HEK293 (cell line): Measurements from ENCODE around the gene TMEM183A.

Source experiments
- CTCF ChIA-PET: fragments of 350-600 bp; formaldehyde crosslinking; extraction: SDS; loops from one replicate; lab custom pipeline; 2021; ENCODE audit warnings: antibody characterized with exemption; lab: Yijun Ruan, JAX
- POLR2A ChIA-PET: fragments of 300-600 bp; formaldehyde crosslinking; extraction: SDS; loops from one replicate; lab custom pipeline; 2020; ENCODE audit warnings: antibody characterized with exemption, inconsistent platforms; lab: Yijun Ruan, JAX
- H3K27ac ChIP-seq: fragments of 200-500 bp; sonication (Bioruptor generic); 2 replicates; pipeline ENCODE4 v1.5.1; 2014; ENCODE audit warnings: low read depth, low read length, control low read depth, inconsistent platforms; ENCODE audit errors: extremely low read depth
- H3K36me3 ChIP-seq, 2 experiments: fragments of 200-500 bp in 1 of 2; sonication (Bioruptor generic) in 1 of 2; 1 replicate in 1 of 2; 2 replicates in 1 of 2; pipeline ENCODE4 v1.5.1; 2014 to 2017; ENCODE audit warnings: inconsistent platforms in 2 of 2, low read length in 2 of 2; ENCODE audit not compliant: control insufficient read depth in 2 of 2, insufficient read depth in 1 of 2
- H3K4me1 ChIP-seq: fragments of 200-500 bp; sonication (Bioruptor generic); 2 replicates; pipeline ENCODE4 v1.5.1; 2014; ENCODE audit warnings: mild to moderate bottlenecking, low read length, inconsistent platforms; ENCODE audit not compliant: control insufficient read depth, insufficient read depth
- H3K4me3 ChIP-seq: 2 replicates; pipeline ENCODE4 v1.5.1; 2011; ENCODE audit warnings: low read depth, mild to moderate bottlenecking, control low read depth, low read length, moderate library complexity
- H3K9me3 ChIP-seq: fragments of 200-500 bp; sonication (Bioruptor generic); 2 replicates; pipeline ENCODE4 v1.5.1; 2014; ENCODE audit warnings: low read depth, low read length, inconsistent platforms; ENCODE audit not compliant: control insufficient read depth, insufficient read depth
- BCL11A ChIP-seq: fragments of 450-650 bp; formaldehyde crosslinking; IDR thresholded peaks from 2 replicates; pipeline ENCODE4 v1.5.1; 2016; ENCODE audit warnings: low read depth, missing biosample characterization, missing genetic modification characterization
- SP7 ChIP-seq: fragments of 450-650 bp; formaldehyde crosslinking; IDR thresholded peaks from 2 replicates; pipeline ENCODE4 v1.5.1; 2016; ENCODE audit warnings: missing biosample characterization, missing genetic modification characterization
- ZNF274 ChIP-seq, 2 experiments: fragments of 200-500 bp in 1 of 2; fragments of 450-650 bp in 1 of 2; sonication (Bioruptor generic) in 1 of 2; formaldehyde crosslinking in 1 of 2; IDR thresholded peaks; 2 replicates each; pipeline versions ENCODE4 v1.5.1 to v1.6.1; 2014 to 2016; ENCODE audit warnings: borderline replicate concordance in 1 of 2, inconsistent platforms in 1 of 2, low read length in 1 of 2, missing biosample characterization in 1 of 2, missing genetic modification characterization in 1 of 2
- ZNF37A ChIP-seq: fragments of 450-650 bp; IDR thresholded peaks from 2 replicates; pipeline ENCODE4 v1.5.1; 2018; ENCODE audit warnings: missing biosample characterization, missing genetic modification characterization
- ZNF654 ChIP-seq: fragments of 450-650 bp; formaldehyde crosslinking; IDR thresholded peaks from 2 replicates; pipeline ENCODE4 v1.5.1; 2016; ENCODE audit warnings: low read depth, missing biosample characterization, missing genetic modification characterization
- TF ChIP-seq, protein P1 (sequence below): fragments of 450-650 bp; formaldehyde crosslinking; IDR thresholded peaks from 2 replicates; pipeline ENCODE4 v1.5.1; 2017; ENCODE audit warnings: missing biosample characterization, missing genetic modification characterization
- TF ChIP-seq, protein P2 (sequence below): fragments of 450-650 bp; formaldehyde crosslinking; IDR thresholded peaks from 2 replicates; pipeline ENCODE4 v1.5.1; 2017; ENCODE audit warnings: missing biosample characterization, missing genetic modification characterization
- TF ChIP-seq, protein P3 (sequence below): fragments of 450-650 bp; IDR thresholded peaks from 2 replicates; pipeline ENCODE4 v1.5.1; 2018; ENCODE audit warnings: missing biosample characterization, mild to moderate bottlenecking, missing genetic modification characterization
- TF ChIP-seq, protein P4 (sequence below): fragments of 450-650 bp; formaldehyde crosslinking; IDR thresholded peaks from 2 replicates; pipeline ENCODE4 v1.5.1; 2016; ENCODE audit warnings: missing biosample characterization, missing genetic modification characterization
- TF ChIP-seq, protein P5 (sequence below): fragments of 450-650 bp; formaldehyde crosslinking; IDR thresholded peaks from 2 replicates; pipeline ENCODE4 v1.5.1; 2016; ENCODE audit warnings: missing biosample characterization, missing genetic modification characterization

TMEM183A gene

DNA sequence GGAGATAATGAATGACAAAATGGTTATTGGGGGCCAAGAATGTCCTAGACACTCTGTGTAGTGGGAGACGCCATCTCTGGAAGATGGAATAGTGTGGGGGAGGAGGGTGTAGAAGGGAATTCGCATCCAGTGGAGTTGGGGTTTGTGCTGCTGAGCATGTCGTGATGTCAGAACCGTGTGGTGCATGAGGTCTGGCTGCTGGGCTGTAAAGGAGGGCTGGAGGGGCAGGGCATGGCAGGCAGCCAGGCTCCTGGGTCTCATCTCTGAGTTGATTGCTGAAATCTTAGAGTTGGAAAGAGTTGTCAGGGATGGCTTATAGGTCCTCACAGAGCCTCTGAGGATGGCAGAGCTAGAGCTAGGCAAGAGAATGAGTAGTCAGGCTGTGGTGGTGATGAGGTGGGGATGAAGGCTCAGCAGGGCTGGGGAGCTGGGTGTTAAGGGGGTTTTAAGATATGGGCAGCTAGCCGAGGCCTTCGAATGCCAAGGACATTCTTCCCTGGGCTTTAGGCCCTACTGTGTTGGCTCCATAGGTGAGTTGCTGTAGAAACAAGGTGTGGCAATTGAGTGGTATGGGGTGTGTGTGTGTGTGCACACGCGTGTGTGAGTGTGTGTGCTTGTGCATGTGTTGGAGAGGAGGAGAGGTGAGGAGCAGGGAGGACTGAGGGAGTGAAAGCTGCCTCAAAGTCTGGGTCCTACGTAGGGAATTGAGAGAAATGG lies 21.1 kb downstream of the TMEM183A start (continued):
- TF ChIP-seq, protein P1, sequence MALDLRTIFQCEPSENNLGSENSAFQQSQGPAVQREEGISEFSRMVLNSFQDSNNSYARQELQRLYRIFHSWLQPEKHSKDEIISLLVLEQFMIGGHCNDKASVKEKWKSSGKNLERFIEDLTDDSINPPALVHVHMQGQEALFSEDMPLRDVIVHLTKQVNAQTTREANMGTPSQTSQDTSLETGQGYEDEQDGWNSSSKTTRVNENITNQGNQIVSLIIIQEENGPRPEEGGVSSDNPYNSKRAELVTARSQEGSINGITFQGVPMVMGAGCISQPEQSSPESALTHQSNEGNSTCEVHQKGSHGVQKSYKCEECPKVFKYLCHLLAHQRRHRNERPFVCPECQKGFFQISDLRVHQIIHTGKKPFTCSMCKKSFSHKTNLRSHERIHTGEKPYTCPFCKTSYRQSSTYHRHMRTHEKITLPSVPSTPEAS (tag by site-specific recombination) = peak; percentile 71

DNA sequence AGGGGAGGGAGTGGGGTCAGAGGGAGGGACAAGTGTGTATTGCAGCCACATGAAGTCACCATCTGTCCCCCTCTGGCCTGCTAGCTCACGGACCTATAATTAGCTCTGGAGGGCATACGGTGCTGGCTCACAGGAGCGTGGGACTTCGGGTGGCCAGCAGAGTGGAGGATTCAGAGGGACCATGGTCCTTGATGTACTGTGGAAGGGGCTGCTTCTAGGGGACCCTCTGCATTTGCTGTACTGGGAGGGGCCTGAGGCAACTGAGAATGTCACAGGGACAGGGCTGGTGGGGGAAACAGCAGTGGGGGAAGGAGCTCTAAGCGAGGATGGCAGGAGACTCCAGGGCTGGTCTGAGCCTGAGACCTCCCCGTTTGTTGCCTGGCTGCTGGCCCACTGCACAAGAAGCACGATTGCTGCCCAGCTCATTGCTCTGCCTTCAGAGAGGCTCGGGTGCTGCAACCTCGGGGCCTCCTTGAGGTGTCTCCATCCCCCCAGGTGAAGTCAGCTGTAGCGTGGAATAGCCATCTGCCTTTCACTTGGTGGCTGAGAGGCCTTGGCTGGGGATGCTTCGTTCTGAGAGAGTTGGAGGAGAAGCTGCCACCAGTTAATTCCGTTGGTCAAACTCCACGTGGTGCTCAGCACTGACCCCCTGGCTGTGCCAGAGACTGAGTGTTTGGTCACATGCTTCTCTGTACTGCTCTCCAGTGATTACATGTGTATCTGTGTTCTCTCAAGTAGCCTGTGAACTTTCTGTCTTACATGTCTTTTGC lies 21.8 kb downstream of the TMEM183A start:
- no peaks in the 10 kb centered on the region for H3K9me3 ChIP-seq
- no peak overlapping the region for H3K27ac ChIP-seq
- no peaks in the 10 kb centered on the region for H3K4me1 ChIP-seq
- H3K4me3 ChIP-seq = no peak overlapping the region
- TF ChIP-seq, protein P2, sequence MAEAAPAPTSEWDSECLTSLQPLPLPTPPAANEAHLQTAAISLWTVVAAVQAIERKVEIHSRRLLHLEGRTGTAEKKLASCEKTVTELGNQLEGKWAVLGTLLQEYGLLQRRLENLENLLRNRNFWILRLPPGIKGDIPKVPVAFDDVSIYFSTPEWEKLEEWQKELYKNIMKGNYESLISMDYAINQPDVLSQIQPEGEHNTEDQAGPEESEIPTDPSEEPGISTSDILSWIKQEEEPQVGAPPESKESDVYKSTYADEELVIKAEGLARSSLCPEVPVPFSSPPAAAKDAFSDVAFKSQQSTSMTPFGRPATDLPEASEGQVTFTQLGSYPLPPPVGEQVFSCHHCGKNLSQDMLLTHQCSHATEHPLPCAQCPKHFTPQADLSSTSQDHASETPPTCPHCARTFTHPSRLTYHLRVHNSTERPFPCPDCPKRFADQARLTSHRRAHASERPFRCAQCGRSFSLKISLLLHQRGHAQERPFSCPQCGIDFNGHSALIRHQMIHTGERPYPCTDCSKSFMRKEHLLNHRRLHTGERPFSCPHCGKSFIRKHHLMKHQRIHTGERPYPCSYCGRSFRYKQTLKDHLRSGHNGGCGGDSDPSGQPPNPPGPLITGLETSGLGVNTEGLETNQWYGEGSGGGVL = peak; percentile 69
- TF ChIP-seq, protein P3, sequence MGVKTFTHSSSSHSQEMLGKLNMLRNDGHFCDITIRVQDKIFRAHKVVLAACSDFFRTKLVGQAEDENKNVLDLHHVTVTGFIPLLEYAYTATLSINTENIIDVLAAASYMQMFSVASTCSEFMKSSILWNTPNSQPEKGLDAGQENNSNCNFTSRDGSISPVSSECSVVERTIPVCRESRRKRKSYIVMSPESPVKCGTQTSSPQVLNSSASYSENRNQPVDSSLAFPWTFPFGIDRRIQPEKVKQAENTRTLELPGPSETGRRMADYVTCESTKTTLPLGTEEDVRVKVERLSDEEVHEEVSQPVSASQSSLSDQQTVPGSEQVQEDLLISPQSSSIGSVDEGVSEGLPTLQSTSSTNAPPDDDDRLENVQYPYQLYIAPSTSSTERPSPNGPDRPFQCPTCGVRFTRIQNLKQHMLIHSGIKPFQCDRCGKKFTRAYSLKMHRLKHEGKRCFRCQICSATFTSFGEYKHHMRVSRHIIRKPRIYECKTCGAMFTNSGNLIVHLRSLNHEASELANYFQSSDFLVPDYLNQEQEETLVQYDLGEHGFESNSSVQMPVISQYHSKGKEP (tag by site-specific recombination) = no peak
- 0 out of 2 replicates have a peak, but pooled peaks have one; percentile 43 for TF ChIP-seq SP7 (tag by site-specific recombination)
- peaks cover 0 to 13% of the 10 kb centered on the region in 2 experiments; a peak in 1 of 3 replicates for H3K36me3 ChIP-seq
- ChIA-PET POLR2A (no interaction called here), CTCF (interaction anchor here (0.9 to 23.3 kb wide), 6 partner anchors 12 to 238 kb away, joined by 4 to 526 read pairs (median 8); no protein-coding TSS in a partner anchor)

DNA sequence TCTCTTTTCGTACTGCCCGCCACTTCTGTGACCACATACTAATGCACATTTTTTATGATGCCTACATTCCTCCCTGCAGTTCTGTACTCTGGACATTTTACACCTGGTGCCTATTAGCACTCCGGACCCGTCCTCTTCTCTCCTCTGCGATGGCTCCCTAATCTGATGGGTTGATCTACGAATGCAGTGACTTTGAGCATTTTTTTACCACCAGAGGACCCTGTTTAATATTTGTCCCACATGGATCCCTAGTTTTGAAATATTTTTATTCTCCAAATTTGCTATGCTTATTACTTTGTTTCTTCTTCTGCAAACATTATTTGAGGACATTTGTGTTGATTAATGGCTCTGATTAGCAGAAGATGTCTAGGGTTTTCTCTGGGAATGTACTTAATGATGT lies 24.3 kb downstream of the TMEM183A start:
- Histone ChIP-seq H3K9me3 (no peaks in the 10 kb centered on the region), H3K27ac (no peak overlapping the region), H3K4me1 (no peaks in the 10 kb centered on the region), H3K36me3 (no peaks in the 10 kb centered on the region), H3K4me3 (no peak overlapping the region)
- CTCF ChIA-PET = interaction anchor here (0.7 to 23.3 kb wide), 4 partner anchors 10 to 448 kb away, joined by 3 to 526 read pairs (median 50); no protein-coding TSS in a partner anchor
- POLR2A ChIA-PET = interaction anchor here (0.6 kb wide), 2 partner anchors 9 to 299 kb away, joined by 3 to 4 read pairs; no protein-coding TSS in a partner anchor
- no peak for TF ChIP-seq BCL11A (tag by site-specific recombination)
- no peak for TF ChIP-seq ZNF274 (IDR thresholded peaks at IDR 0.05; ENCODE audit: low read length)
- TF ChIP-seq ZNF274 (tag by site-specific recombination; IDR thresholded peaks at IDR 0.05; ENCODE audit: borderline replicate concordance) = no peak
- TF ChIP-seq ZNF654 (tag by site-specific recombination) = peak; percentile 44; the same call in 1 of the 2 replicates
- no peak for TF ChIP-seq ZNF37A (tag by site-specific recombination)
- TF ChIP-seq, protein P4, sequence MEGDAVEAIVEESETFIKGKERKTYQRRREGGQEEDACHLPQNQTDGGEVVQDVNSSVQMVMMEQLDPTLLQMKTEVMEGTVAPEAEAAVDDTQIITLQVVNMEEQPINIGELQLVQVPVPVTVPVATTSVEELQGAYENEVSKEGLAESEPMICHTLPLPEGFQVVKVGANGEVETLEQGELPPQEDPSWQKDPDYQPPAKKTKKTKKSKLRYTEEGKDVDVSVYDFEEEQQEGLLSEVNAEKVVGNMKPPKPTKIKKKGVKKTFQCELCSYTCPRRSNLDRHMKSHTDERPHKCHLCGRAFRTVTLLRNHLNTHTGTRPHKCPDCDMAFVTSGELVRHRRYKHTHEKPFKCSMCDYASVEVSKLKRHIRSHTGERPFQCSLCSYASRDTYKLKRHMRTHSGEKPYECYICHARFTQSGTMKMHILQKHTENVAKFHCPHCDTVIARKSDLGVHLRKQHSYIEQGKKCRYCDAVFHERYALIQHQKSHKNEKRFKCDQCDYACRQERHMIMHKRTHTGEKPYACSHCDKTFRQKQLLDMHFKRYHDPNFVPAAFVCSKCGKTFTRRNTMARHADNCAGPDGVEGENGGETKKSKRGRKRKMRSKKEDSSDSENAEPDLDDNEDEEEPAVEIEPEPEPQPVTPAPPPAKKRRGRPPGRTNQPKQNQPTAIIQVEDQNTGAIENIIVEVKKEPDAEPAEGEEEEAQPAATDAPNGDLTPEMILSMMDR (tag by site-specific recombination) = peak; percentile 18; the same call in 1 of the 2 replicates
- TF ChIP-seq, protein P5, sequence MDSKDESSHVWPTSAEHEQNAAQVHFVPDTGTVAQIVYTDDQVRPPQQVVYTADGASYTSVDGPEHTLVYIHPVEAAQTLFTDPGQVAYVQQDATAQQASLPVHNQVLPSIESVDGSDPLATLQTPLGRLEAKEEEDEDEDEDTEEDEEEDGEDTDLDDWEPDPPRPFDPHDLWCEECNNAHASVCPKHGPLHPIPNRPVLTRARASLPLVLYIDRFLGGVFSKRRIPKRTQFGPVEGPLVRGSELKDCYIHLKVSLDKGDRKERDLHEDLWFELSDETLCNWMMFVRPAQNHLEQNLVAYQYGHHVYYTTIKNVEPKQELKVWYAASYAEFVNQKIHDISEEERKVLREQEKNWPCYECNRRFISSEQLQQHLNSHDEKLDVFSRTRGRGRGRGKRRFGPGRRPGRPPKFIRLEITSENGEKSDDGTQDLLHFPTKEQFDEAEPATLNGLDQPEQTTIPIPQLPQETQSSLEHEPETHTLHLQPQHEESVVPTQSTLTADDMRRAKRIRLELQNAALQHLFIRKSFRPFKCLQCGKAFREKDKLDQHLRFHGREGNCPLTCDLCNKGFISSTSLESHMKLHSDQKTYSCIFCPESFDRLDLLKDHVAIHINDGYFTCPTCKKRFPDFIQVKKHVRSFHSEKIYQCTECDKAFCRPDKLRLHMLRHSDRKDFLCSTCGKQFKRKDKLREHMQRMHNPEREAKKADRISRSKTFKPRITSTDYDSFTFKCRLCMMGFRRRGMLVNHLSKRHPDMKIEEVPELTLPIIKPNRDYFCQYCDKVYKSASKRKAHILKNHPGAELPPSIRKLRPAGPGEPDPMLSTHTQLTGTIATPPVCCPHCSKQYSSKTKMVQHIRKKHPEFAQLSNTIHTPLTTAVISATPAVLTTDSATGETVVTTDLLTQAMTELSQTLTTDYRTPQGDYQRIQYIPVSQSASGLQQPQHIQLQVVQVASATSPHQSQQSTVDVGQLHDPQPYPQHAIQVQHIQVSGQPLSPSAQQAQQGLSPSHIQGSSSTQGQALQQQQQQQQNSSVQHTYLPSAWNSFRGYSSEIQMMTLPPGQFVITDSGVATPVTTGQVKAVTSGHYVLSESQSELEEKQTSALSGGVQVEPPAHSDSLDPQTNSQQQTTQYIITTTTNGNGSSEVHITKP (tag by site-specific recombination) = no peak
